ENCODE measurements around the gene ATP11A. TPM values are rescaled to one million over a fixed set of nuclear protein-coding genes. Genes with fewer than 3 reads are reported as not detected.
A peak's percentile ranks its signal among the peaks of the same experiment; 100 is the strongest.

The ATP11A gene
- total and polyA plus RNA-seq, 2 experiments from 2014 or later, result 4.9 to 5.0 TPM

DNA sequence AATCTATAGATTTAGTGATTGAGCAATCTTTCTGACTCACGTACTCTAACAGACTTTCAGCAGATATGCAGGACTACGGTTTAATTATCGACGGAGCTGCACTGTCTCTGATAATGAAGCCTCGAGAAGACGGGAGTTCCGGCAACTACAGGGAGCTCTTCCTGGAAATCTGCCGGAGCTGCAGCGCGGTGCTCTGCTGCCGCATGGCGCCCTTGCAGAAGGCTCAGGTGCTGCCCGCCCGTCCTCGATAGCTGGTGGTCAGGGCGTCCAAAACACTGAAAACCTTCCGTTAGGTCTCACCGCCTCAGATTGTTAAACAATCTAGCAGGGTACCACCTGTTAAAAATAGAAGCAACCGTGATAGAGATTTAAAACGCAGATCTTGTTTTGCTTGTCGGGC lies 166.0 kb downstream of the ATP11A start:
- H3K4me1 ChIP-seq (ENCODE audit: insufficient read depth), result no peaks in the 10 kb centered on the region
- WGBS, 2 experiments (ENCODE audit: low coverage in 1 of 2, low lambda C conversion rate in 2 of 2, missing lambda C conversion rate in 2 of 2), result 95 to 97% methylated on average over 21 of the region's 21 CpGs

GRCh38 chr13:112857914-112858490 lies 168.2 kb downstream of the ATP11A start:
- H3K79me2 ChIP-seq (ENCODE audit: insufficient read depth), result no peaks in the 10 kb centered on the region
- H3K27ac ChIP-seq, result no peak overlapping the region
- no peak overlapping the region for H2AFZ ChIP-seq
- 95% methylated on average over 20 of the region's 20 CpGs for WGBS, 2 experiments (ENCODE audit: low coverage in 1 of 2, low lambda C conversion rate in 2 of 2, missing lambda C conversion rate in 2 of 2)
- H3K36me3 ChIP-seq (ENCODE audit: low read depth), result no peaks in the 10 kb centered on the region
- H3K27me3 ChIP-seq (replicated peaks; ENCODE audit: insufficient read depth), result no peaks in the 10 kb centered on the region
- TF ChIP-seq EZH2 (IDR thresholded peaks at IDR 0.05; ENCODE audit: insufficient read depth, poor library complexity, severe bottlenecking) (no peak), EZH2phosphoT487 (IDR thresholded peaks at IDR 0.05; ENCODE audit: insufficient read depth, low read depth) (no peak)
- H4K20me1 ChIP-seq (ENCODE audit: insufficient read depth), result no peaks in the 10 kb centered on the region
- in situ Hi-C loops (cut with MboI), result loop anchor here (25.0 kb wide), 2 partner anchors 221 to 1396 kb away; no protein-coding TSS in a partner anchor
- no peak overlapping the region for H3K4me3 ChIP-seq
- H3K9me3 ChIP-seq (ENCODE audit: low read depth), result no peaks in the 10 kb centered on the region
- H3K9me2 ChIP-seq (ENCODE audit: insufficient read depth), result no peaks in the 10 kb centered on the region
- no peak overlapping the region for H3K9ac ChIP-seq
- H3K4me1 ChIP-seq (ENCODE audit: insufficient read depth), result no peaks in the 10 kb centered on the region
- H3K4me2 ChIP-seq (ENCODE audit: unreplicated experiment), result no peak overlapping the region
- no peaks in the 10 kb centered on the region for H3F3A ChIP-seq (ENCODE audit: insufficient read depth)
- DNase-seq, result no peak

More for the DNA sequence above, 166.0 kb downstream of the ATP11A start:
- H3K9ac ChIP-seq, result no peak overlapping the region
- H3K36me3 ChIP-seq (ENCODE audit: low read depth), result no peaks in the 10 kb centered on the region
- H3K9me2 ChIP-seq (ENCODE audit: insufficient read depth), result no peaks in the 10 kb centered on the region
- no peaks in the 10 kb centered on the region for H3K9me3 ChIP-seq (ENCODE audit: low read depth)
- in situ Hi-C loops (cut with MboI), result loop anchor here (25.0 kb wide), 2 partner anchors 219 to 1394 kb away; no protein-coding TSS in a partner anchor
- no peak overlapping the region for H2AFZ ChIP-seq
- no peak overlapping the region for H3K4me3 ChIP-seq
- H3K27ac ChIP-seq, result no peak overlapping the region
- H3K79me2 ChIP-seq (ENCODE audit: insufficient read depth), result no peaks in the 10 kb centered on the region
- no peaks in the 10 kb centered on the region for H3F3A ChIP-seq (ENCODE audit: insufficient read depth)
- H4K20me1 ChIP-seq (ENCODE audit: insufficient read depth), result no peaks in the 10 kb centered on the region
- TF ChIP-seq EZH2 (IDR thresholded peaks at IDR 0.05; ENCODE audit: insufficient read depth, poor library complexity, severe bottlenecking) (no peak), EZH2phosphoT487 (IDR thresholded peaks at IDR 0.05; ENCODE audit: insufficient read depth, low read depth) (no peak)
- no peak for DNase-seq
- H3K27me3 ChIP-seq (replicated peaks; ENCODE audit: insufficient read depth), result no peaks in the 10 kb centered on the region
- H3K4me2 ChIP-seq (ENCODE audit: unreplicated experiment), result no peak overlapping the region

- WGBS, 2 experiments (ENCODE audit: low coverage in 1 of 2, low lambda C conversion rate in 2 of 2, missing lambda C conversion rate in 2 of 2), result 88 to 89% methylated on average over 21 to 22 of the region's 22 CpGs
These were observed 169.4 kb downstream of the ATP11A start for GRCh38 chr13:112859128-112859816.

GRCh38 chr13:112859817-112860190 lies 170.0 kb downstream of the ATP11A start:
- H3K9me3 ChIP-seq (ENCODE audit: low read depth), result no peaks in the 10 kb centered on the region
- no peak overlapping the region for H3K9ac ChIP-seq
- no peaks in the 10 kb centered on the region for H3K4me1 ChIP-seq (ENCODE audit: insufficient read depth)
- WGBS, 2 experiments (ENCODE audit: low coverage in 1 of 2, low lambda C conversion rate in 2 of 2, missing lambda C conversion rate in 2 of 2), result 70 to 81% methylated on average over 7 of the region's 7 CpGs
- no peak overlapping the region for H2AFZ ChIP-seq
- no peak overlapping the region for H3K4me2 ChIP-seq (ENCODE audit: unreplicated experiment)
- H3K27ac ChIP-seq, result no peak overlapping the region
- TF ChIP-seq EZH2 (IDR thresholded peaks at IDR 0.05; ENCODE audit: insufficient read depth, poor library complexity, severe bottlenecking), result no peak
- no peaks in the 10 kb centered on the region for H4K20me1 ChIP-seq (ENCODE audit: insufficient read depth)
- H3K79me2 ChIP-seq (ENCODE audit: insufficient read depth), result no peaks in the 10 kb centered on the region
- peak; percentile 12 for DNase-seq
- no peaks in the 10 kb centered on the region for H3F3A ChIP-seq (ENCODE audit: insufficient read depth)
- in situ Hi-C loops (cut with MboI), result loop anchor here (25.0 kb wide), 2 partner anchors 223 to 1398 kb away; no protein-coding TSS in a partner anchor
- no peaks in the 10 kb centered on the region for H3K27me3 ChIP-seq (replicated peaks; ENCODE audit: insufficient read depth)
- no peaks in the 10 kb centered on the region for H3K9me2 ChIP-seq (ENCODE audit: insufficient read depth)
- no peaks in the 10 kb centered on the region for H3K36me3 ChIP-seq (ENCODE audit: low read depth)
- H3K4me3 ChIP-seq, result no peak overlapping the region

More at GRCh38 chr13:112859128-112859816, 169.4 kb downstream of the ATP11A start:
- in situ Hi-C loops (cut with MboI), result loop anchor here (25.0 kb wide), 2 partner anchors 222 to 1397 kb away; no protein-coding TSS in a partner anchor
- Histone ChIP-seq H3K4me2 (ENCODE audit: unreplicated experiment) (no peak overlapping the region), H3K9me2 (ENCODE audit: insufficient read depth) (no peaks in the 10 kb centered on the region), H3K9me3 (ENCODE audit: low read depth) (no peaks in the 10 kb centered on the region), H3K36me3 (ENCODE audit: low read depth) (no peaks in the 10 kb centered on the region), H3K27ac (no peak overlapping the region), H3K4me3 (no peak overlapping the region), H2AFZ (no peak overlapping the region), H3K9ac (no peak overlapping the region), H4K20me1 (ENCODE audit: insufficient read depth) (no peaks in the 10 kb centered on the region), H3K27me3 (replicated peaks; ENCODE audit: insufficient read depth) (no peaks in the 10 kb centered on the region), H3K79me2 (ENCODE audit: insufficient read depth) (no peaks in the 10 kb centered on the region), H3F3A (ENCODE audit: insufficient read depth) (no peaks in the 10 kb centered on the region), H3K4me1 (ENCODE audit: insufficient read depth) (no peaks in the 10 kb centered on the region)
- no peak for DNase-seq
- TF ChIP-seq EZH2 (IDR thresholded peaks at IDR 0.05; ENCODE audit: insufficient read depth, poor library complexity, severe bottlenecking), result no peak
- no peak for TF ChIP-seq EZH2phosphoT487 (IDR thresholded peaks at IDR 0.05; ENCODE audit: insufficient read depth, low read depth)
